GM18499 (cell line): ENCODE measurements around the gene SLC25A22.

ENCODE experiments used
- ATAC-seq: cut with Tn5 transposase; IDR thresholded peaks from one replicate; pipeline ENCODE4 v1.9.1; 2021; ENCODE audit warnings: moderate number of reproducible peaks; ENCODE audit not compliant: insufficient read depth, unreplicated experiment

The SLC25A22 gene

GRCh38 chr11:824292-824880 is 26.3 kb upstream of the SLC25A22 start:
- ATAC-seq = no peak

- no peak for ATAC-seq
Observed at GRCh38 chr11:823441-824291, 25.6 kb upstream of the SLC25A22 start.

GRCh38 chr11:821512-822371 is 23.7 kb upstream of the SLC25A22 start:
- no peak for ATAC-seq

- ATAC-seq = no peak
Observed at GRCh38 chr11:820655-821511, 22.8 kb upstream of the SLC25A22 start.

- ATAC-seq = peak; percentile 41
Observed at GRCh38 chr11:819943-820649, 22.0 kb upstream of the SLC25A22 start.

- ATAC-seq = peak; percentile 21
Observed at GRCh38 chr11:819129-819931, 21.2 kb upstream of the SLC25A22 start.

GRCh38 chr11:818396-819128 is 20.5 kb upstream of the SLC25A22 start, which contains the start of gene PNPLA2:
PNPLA2 (plus strand) TSS chr11:818914; CDS start chr11:819719, 805 bp downstream.
- ATAC-seq = no peak

GRCh38 chr11:816433-816779 is 18.3 kb upstream of the SLC25A22 start:
- no peak for ATAC-seq

- ATAC-seq = no peak
Observed at GRCh38 chr11:815675-816432, 17.8 kb upstream of the SLC25A22 start.

GRCh38 chr11:813456-814096 is 15.5 kb upstream of the SLC25A22 start:
- no peak for ATAC-seq

- no peak for ATAC-seq
Observed at GRCh38 chr11:813072-813455, 15.0 kb upstream of the SLC25A22 start.

- ATAC-seq = no peak
Observed at GRCh38 chr11:812390-812789, 14.3 kb upstream of the SLC25A22 start.

GRCh38 chr11:811446-812245 is 13.6 kb upstream of the SLC25A22 start:
- no peak for ATAC-seq

- no peak for ATAC-seq
Observed at GRCh38 chr11:810040-810567, 12.0 kb upstream of the SLC25A22 start.

GRCh38 chr11:809287-810039 is 11.4 kb upstream of the SLC25A22 start, which contains the start of gene RPLP2:
RPLP2 (plus strand) TSS chr11:809967; CDS start chr11:810235, 268 bp downstream.
- peak; percentile 40 for ATAC-seq
